ENCODE results near the gene NAPSA. TPM values are rescaled to one million over a fixed set of nuclear protein-coding genes. Genes with fewer than 3 reads are reported as not detected.

NAPSA gene
- total RNA-seq, 1 donor from 2014 or later, result not detected

DNA sequence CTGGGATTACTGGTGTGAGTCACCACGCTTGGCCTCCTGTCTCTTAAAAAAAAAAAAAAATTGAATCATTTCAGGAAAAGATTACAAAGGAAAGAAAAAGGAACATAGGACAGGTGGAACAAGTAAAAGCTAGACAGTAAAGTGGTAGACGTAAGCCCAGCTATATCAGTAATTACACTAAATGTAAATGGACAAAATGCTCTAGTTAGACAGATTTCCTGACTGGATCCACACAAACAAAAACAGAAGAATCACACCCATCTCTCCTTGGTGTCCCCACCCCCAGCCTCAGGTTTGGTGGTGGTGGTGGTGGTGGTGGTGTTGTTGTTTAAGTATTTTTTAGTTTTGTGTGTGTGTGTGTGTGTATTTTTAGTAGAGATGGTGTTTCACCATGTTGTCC, 47.0 kb upstream of the NAPSA start:
- FAIRE-seq (no peak), DNase-seq (ENCODE audit: low read depth) (no peak)
- Histone ChIP-seq H3K79me2 (ENCODE audit: insufficient read depth, low read length) (no peaks in the 10 kb centered on the region), H4K20me1 (ENCODE audit: insufficient read depth, low read length) (no peaks in the 10 kb centered on the region), H3K4me2 (ENCODE audit: low read length) (no peak overlapping the region), H3K9me3 (ENCODE audit: insufficient read depth, low read depth, low read length) (no peaks in the 10 kb centered on the region), H3K36me3 (ENCODE audit: insufficient read depth, low read length) (no peaks in the 10 kb centered on the region), H3K4me1 (ENCODE audit: insufficient read depth, low read length) (no peaks in the 10 kb centered on the region), H3K4me3 (ENCODE audit: insufficient read depth, low read depth, low read length) (no peak overlapping the region), H2AFZ (ENCODE audit: low read depth, low read length) (no peak overlapping the region), H3K27me3 (ENCODE audit: insufficient read depth, low read length) (no peaks in the 10 kb centered on the region), H3K9ac (ENCODE audit: low read length) (no peak overlapping the region), H3K27ac (ENCODE audit: low read depth, low read length) (no peak overlapping the region)
- H3K4me1 Mint-ChIP-seq (ENCODE audit: low read depth, unreplicated experiment), result no peaks in the 10 kb centered on the region
- H3K9me3 Mint-ChIP-seq (ENCODE audit: unreplicated experiment), result peaks cover 2% of the 10 kb centered on the region
- TF ChIP-seq CTCF (IDR thresholded peaks at IDR 0.05; ENCODE audit: insufficient read depth, low read depth, low read length), result no peak
- TF ChIP-seq EZH2 (IDR thresholded peaks at IDR 0.05; ENCODE audit: insufficient read depth, low read length), result no peak
- no peak overlapping the region for H3K27ac Mint-ChIP-seq (ENCODE audit: unreplicated experiment)
- H3K36me3 Mint-ChIP-seq (ENCODE audit: low read depth, unreplicated experiment), result peaks cover 4% of the 10 kb centered on the region
- no peaks in the 10 kb centered on the region for H3K27me3 Mint-ChIP-seq (ENCODE audit: low read depth, unreplicated experiment)
- no peak overlapping the region for H3K4me3 Mint-ChIP-seq (ENCODE audit: unreplicated experiment)

GRCh38 chr19:50410109-50410508, 44.7 kb upstream of the NAPSA start:
- no peak overlapping the region for H3K4me3 Mint-ChIP-seq (ENCODE audit: unreplicated experiment)
- H3K4me1 ChIP-seq (ENCODE audit: insufficient read depth, low read length), result no peaks in the 10 kb centered on the region
- H3K9me3 ChIP-seq (ENCODE audit: insufficient read depth, low read depth, low read length), result no peaks in the 10 kb centered on the region
- H3K27me3 Mint-ChIP-seq (ENCODE audit: low read depth, unreplicated experiment), result no peaks in the 10 kb centered on the region
- TF ChIP-seq EZH2 (IDR thresholded peaks at IDR 0.05; ENCODE audit: insufficient read depth, low read length) (no peak), CTCF (IDR thresholded peaks at IDR 0.05; ENCODE audit: insufficient read depth, low read depth, low read length) (no peak)
- no peaks in the 10 kb centered on the region for H3K36me3 ChIP-seq (ENCODE audit: insufficient read depth, low read length)
- H3K27ac ChIP-seq (ENCODE audit: low read depth, low read length), result no peak overlapping the region
- peaks cover 6% of the 10 kb centered on the region for H3K36me3 Mint-ChIP-seq (ENCODE audit: low read depth, unreplicated experiment)
- H3K27ac Mint-ChIP-seq (ENCODE audit: unreplicated experiment), result no peak overlapping the region
- H3K4me3 ChIP-seq (ENCODE audit: insufficient read depth, low read depth, low read length), result no peak overlapping the region
- no peak overlapping the region for H2AFZ ChIP-seq (ENCODE audit: low read depth, low read length)
- no peaks in the 10 kb centered on the region for H3K79me2 ChIP-seq (ENCODE audit: insufficient read depth, low read length)
- H3K9ac ChIP-seq (ENCODE audit: low read length), result no peak overlapping the region
- no peak overlapping the region for H3K4me2 ChIP-seq (ENCODE audit: low read length)
- DNase-seq (ENCODE audit: low read depth) (no peak), FAIRE-seq (no peak)
- peaks cover 4% of the 10 kb centered on the region for H3K9me3 Mint-ChIP-seq (ENCODE audit: unreplicated experiment)
- no peaks in the 10 kb centered on the region for H4K20me1 ChIP-seq (ENCODE audit: insufficient read depth, low read length)
- no peaks in the 10 kb centered on the region for H3K4me1 Mint-ChIP-seq (ENCODE audit: low read depth, unreplicated experiment)
- H3K27me3 ChIP-seq (ENCODE audit: insufficient read depth, low read length), result no peaks in the 10 kb centered on the region

DNA sequence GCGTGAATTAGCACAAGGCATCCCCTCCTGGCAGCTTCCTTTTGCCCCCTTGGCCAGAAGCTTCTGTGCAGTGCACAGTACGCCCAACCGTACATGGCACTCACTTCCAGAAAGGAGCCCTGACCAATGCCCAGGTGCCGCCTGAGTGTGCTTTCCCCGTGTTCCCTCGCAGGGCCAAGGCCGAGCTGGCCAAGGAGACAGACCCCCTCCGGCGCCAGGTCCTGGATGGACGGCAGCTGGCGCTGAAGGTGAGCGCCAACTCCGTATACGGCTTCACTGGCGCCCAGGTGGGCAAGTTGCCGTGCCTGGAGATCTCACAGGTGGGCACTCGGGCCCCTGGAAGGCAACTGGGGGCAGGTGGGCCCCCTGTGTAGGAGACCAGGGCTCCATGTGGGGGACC, 43.9 kb upstream of the NAPSA start:
- Histone ChIP-seq H3K4me3 (ENCODE audit: insufficient read depth, low read depth, low read length) (no peak overlapping the region), H3K36me3 (ENCODE audit: insufficient read depth, low read length) (no peaks in the 10 kb centered on the region), H4K20me1 (ENCODE audit: insufficient read depth, low read length) (no peaks in the 10 kb centered on the region), H3K9ac (ENCODE audit: low read length) (no peak overlapping the region), H3K27me3 (ENCODE audit: insufficient read depth, low read length) (no peaks in the 10 kb centered on the region), H3K9me3 (ENCODE audit: insufficient read depth, low read depth, low read length) (no peaks in the 10 kb centered on the region), H3K4me2 (ENCODE audit: low read length) (no peak overlapping the region), H2AFZ (ENCODE audit: low read depth, low read length) (no peak overlapping the region), H3K79me2 (ENCODE audit: insufficient read depth, low read length) (no peaks in the 10 kb centered on the region), H3K27ac (ENCODE audit: low read depth, low read length) (no peak overlapping the region), H3K4me1 (ENCODE audit: insufficient read depth, low read length) (no peaks in the 10 kb centered on the region)
- Mint-ChIP-seq H3K36me3 (ENCODE audit: low read depth, unreplicated experiment) (peaks cover 6% of the 10 kb centered on the region), H3K9me3 (ENCODE audit: unreplicated experiment) (peaks cover 4% of the 10 kb centered on the region), H3K4me1 (ENCODE audit: low read depth, unreplicated experiment) (no peaks in the 10 kb centered on the region), H3K4me3 (ENCODE audit: unreplicated experiment) (no peak overlapping the region), H3K27ac (ENCODE audit: unreplicated experiment) (no peak overlapping the region), H3K27me3 (ENCODE audit: low read depth, unreplicated experiment) (no peaks in the 10 kb centered on the region)
- FAIRE-seq (no peak), DNase-seq (ENCODE audit: low read depth) (no peak)
- TF ChIP-seq EZH2 (IDR thresholded peaks at IDR 0.05; ENCODE audit: insufficient read depth, low read length), result no peak
- TF ChIP-seq CTCF (IDR thresholded peaks at IDR 0.05; ENCODE audit: insufficient read depth, low read depth, low read length), result no peak

Data from astrocyte (in vitro differentiated cells and primary cell).